ENCODE measurements around the gene FAM168B. TPM values are rescaled to one million over a fixed set of nuclear protein-coding genes. Genes with fewer than 3 reads are reported as not detected.

The FAM168B gene
- total and polyA plus RNA-seq, 12 donors = 17.3 to 112 (median 85.0) TPM

DNA sequence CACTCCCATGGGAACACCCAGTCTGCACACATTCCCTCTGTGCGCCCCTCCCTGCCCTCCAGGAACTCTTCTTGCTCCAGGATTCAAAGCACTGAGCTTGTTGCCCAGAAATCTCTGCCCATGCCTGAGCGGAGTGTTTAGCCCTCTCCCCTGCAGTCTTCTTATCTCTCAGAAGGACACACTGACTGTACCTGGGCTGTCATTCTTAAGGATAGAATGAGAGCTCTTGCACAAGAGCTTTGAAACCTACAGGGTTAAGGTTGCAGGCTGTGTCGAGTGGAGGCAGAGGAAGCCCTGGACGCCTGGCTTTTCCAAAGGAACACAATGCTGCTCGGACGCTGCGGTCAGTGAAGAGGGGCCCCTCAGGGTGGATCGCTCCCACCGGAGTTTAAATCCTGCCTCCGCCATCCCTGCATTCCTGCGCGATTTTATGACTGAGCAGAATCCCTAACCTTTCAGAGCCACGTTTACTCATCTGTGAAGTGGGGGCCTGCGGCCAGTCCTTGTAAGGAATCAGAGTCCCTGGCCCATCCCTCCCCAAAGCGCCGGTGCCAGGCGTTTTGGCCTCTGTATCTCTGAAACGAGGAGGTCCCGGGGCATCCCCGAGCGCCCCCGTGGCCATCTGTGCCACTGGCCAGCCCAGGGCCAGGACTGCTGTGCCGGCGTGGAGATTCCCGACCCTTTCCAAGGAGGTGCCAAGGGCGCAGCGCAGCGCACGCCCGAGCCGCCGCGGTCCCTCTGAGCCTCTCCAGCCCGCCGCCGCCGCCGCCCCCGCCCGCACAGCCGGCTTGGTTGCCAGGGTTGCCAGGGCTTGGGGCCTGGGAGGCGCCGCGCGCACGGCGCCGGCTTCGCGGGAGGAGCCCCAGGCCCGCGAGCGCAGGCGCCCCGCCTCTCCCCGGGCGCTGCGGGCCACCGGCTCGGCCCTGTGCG is 58.9 kb downstream of the FAM168B start:
- 4% methylated on average over 58 to 61 of the region's 61 CpGs for WGBS, 2 donors
- ATAC-seq = peak in 4 of 8 donors; percentile 6 to 23 (median 18)

DNA sequence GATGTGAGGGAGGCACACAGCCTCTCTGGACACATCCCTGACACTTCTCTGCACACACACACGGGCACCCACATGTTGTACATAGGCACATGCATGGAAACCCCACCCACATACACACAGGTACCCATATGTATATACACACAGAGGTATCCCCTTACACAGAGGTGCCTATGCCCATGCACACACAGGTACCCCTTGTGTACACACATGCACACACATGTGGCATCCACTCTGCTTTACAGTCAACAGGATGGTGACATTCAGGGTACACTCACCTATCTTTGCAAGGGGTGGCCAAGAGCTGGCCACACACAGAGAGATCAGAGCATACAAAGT is 59.5 kb downstream of the FAM168B start:
- H3K27me3 ChIP-seq = peaks cover 0 to 44% (median 32%) of the 10 kb centered on the region in 7 donors
- DNase-seq = no peak
- no peak overlapping the region for H3K4me3 ChIP-seq
- intact Hi-C loops (cut with DNase I) = no loop called here
- no peak for ATAC-seq
- no peaks in the 10 kb centered on the region for H3K4me1 ChIP-seq
- H3K9me3 ChIP-seq = no peaks in the 10 kb centered on the region
- WGBS, 2 donors = 69 to 83% methylated on average over 1 of the region's 1 CpG
- no peaks in the 10 kb centered on the region for H3K36me3 ChIP-seq
- TF ChIP-seq, protein P1, sequence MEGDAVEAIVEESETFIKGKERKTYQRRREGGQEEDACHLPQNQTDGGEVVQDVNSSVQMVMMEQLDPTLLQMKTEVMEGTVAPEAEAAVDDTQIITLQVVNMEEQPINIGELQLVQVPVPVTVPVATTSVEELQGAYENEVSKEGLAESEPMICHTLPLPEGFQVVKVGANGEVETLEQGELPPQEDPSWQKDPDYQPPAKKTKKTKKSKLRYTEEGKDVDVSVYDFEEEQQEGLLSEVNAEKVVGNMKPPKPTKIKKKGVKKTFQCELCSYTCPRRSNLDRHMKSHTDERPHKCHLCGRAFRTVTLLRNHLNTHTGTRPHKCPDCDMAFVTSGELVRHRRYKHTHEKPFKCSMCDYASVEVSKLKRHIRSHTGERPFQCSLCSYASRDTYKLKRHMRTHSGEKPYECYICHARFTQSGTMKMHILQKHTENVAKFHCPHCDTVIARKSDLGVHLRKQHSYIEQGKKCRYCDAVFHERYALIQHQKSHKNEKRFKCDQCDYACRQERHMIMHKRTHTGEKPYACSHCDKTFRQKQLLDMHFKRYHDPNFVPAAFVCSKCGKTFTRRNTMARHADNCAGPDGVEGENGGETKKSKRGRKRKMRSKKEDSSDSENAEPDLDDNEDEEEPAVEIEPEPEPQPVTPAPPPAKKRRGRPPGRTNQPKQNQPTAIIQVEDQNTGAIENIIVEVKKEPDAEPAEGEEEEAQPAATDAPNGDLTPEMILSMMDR (IDR thresholded peaks at IDR 0.05) = no peak
- H3K27ac ChIP-seq = no peak overlapping the region

More for the DNA sequence above, 58.9 kb downstream of the FAM168B start:
- peak overlapping the region in 8 of 10 donors; percentile 18 to 48 (median 39) for H3K4me3 ChIP-seq
- no peaks in the 10 kb centered on the region for H3K4me1 ChIP-seq
- intact Hi-C loops (cut with DNase I) = no loop called here
- H3K36me3 ChIP-seq = no peaks in the 10 kb centered on the region
- TF ChIP-seq, protein P1 (IDR thresholded peaks at IDR 0.05) = no peak
- no peak overlapping the region for H3K27ac ChIP-seq
- DNase-seq = no peak
- H3K9me3 ChIP-seq = no peaks in the 10 kb centered on the region
- H3K27me3 ChIP-seq = peaks cover 0 to 50% (median 33%) of the 10 kb centered on the region in 7 donors

DNA sequence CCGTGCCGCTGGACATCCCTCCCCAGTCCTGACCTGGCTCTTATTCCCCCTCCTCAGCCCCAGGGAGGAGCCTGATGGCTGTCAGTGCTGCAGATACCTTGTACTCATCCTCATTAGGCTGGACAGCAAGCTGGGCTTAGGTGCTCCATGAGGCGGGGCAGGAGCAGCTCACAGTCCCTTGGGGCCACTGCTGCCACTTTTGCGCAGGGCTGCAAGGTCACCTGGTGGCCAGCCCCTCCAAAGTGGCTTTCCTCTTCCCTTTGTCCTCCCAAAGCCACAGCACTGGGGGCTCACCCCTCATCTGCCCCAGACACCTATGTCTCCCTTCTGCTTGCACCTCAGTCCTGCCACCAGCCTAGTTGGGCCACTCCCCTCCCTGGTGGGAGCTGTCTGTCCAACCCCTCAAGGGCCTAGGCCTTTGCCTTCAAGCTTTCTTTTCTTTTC is 60.8 kb downstream of the FAM168B start:
- Histone ChIP-seq H3K4me3 (no peak overlapping the region), H3K27me3 (peaks cover 0 to 41% (median 30%) of the 10 kb centered on the region in 7 donors), H3K36me3 (no peaks in the 10 kb centered on the region), H3K4me1 (no peaks in the 10 kb centered on the region), H3K27ac (no peak overlapping the region), H3K9me3 (peaks cover 0 to 4% (median 0%) of the 10 kb centered on the region in 11 donors)
- 83 to 84% methylated on average over 4 of the region's 4 CpGs for WGBS, 2 donors
- intact Hi-C loops (cut with DNase I) = no loop called here
- DNase-seq = no peak
- TF ChIP-seq, protein P1 (IDR thresholded peaks at IDR 0.05) = no peak
- ATAC-seq = no peak

DNA sequence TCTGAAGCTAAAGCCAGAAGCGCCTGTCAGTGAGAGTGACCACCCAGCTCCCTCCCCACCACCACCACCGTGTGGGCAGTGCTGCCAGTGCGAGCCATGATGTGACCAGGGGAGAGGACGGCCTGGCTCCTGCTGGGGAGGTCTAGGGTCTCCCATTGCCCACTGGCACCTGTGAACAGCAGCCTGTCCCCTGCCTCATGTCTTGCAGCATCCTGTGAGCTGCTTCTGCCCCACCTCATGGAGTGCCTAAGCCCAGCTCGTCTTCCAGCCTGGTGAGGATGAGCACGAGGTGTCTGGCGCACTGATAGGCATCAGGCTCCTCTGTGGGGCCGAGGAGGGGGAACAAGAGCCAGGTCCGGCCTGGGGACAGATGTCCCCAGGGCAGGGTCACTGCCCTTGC is 61.4 kb downstream of the FAM168B start:
- H3K4me1 ChIP-seq = no peaks in the 10 kb centered on the region
- TF ChIP-seq, protein P1 (IDR thresholded peaks at IDR 0.05) = no peak
- ATAC-seq = no peak
- intact Hi-C loops (cut with DNase I) = no loop called here
- WGBS, 2 donors = 76 to 77% methylated on average over 9 of the region's 9 CpGs
- peaks cover 0 to 4% (median 0%) of the 10 kb centered on the region in 11 donors for H3K9me3 ChIP-seq
- no peak for DNase-seq
- no peak overlapping the region for H3K27ac ChIP-seq
- H3K36me3 ChIP-seq = no peaks in the 10 kb centered on the region
- no peak overlapping the region for H3K4me3 ChIP-seq
- H3K27me3 ChIP-seq = peaks cover 0 to 35% (median 26%) of the 10 kb centered on the region in 7 donors
